Stimulated activated CD8-positive, alpha-beta memory T cell treated with anti-CD3 and anti-CD28 coated beads, Interleukin-12 subunit alpha, Interleukin-12 subunit beta, amount 100 ng/mL, for 1 hour (primary cell): ENCODE measurements around the gene RANBP3L.
"Not testable (repeated sequence)": the region's sequence is repeated elsewhere in the genome, so short reads cannot be mapped to it uniquely, and the experiment has no call there.

ENCODE experiments used
- DNase-seq: peaks from one replicate; pipeline ENCODE4 v3.0.0-alpha.2; 2020; ENCODE audit warnings: low read depth

Gene RANBP3L

GRCh38 chr5:36285837-36286615 lies 15.7 kb downstream of the RANBP3L start:
- DNase-seq: no peak

- not testable (repeated sequence) for DNase-seq
These were observed 17.9 kb downstream of the RANBP3L start for GRCh38 chr5:36283775-36284174.

- DNase-seq: no peak
These were observed 20.1 kb downstream of the RANBP3L start for GRCh38 chr5:36281626-36282025.

GRCh38 chr5:36279054-36279698 lies 22.5 kb downstream of the RANBP3L start:
- no peak for DNase-seq

GRCh38 chr5:36277521-36278176 lies 24.1 kb downstream of the RANBP3L start:
- no peak for DNase-seq

DNA sequence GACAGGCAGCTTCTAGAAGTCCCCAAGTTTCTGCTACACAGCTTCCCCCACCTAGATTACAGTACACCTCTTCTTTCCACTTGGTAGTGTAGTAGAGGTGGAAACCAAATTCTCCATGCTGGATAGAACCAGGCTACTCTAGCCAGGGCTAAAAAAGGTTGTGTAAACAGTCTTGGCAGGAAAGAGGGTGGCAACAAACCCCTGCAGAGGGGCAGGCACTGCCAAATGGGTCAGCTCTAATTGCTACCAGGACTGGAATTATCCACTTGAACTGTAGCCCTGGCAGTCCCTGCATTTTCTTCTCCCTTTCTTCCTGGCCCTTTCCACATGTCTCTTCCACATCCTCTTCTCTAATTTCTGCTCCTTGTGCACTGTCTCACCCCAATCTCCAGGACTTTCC lies 24.8 kb downstream of the RANBP3L start:
- DNase-seq: no peak

DNA sequence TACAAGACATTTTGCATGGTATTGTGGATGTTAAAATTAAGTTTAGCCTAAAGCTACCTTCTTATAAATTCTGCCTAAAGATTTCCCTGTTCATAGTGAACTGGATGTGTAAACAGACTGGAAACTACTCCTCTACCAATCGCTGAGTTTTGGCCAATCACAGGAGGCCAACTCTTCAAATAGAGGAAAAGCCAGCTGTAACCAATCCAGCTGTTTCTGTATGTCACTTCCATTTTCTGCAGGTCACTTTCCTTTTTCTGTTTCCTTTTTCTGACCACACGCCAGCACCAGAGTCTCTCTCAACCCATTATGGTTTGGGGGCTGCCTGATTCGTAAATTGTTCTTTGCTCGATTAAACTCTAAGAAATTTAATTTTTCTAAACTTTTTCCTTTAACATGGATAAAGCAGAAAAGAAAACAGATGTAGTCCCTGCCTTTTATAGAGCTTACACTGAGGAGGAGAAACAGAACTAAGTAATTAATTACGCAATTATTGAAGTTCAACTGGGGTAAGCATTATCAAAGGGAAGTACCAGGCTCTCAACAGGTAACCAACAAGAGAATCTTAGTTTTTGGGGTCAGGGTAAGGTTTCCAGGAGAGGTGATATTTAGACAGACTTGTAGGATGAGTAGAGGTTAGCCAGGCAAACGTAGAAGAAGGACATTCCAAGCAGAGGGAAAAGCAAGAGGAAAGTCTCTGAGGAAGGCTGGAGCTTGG lies 27.7 kb downstream of the RANBP3L start:
- DNase-seq: no peak

GRCh38 chr5:36272136-36272690 lies 29.5 kb downstream of the RANBP3L start:
- no peak for DNase-seq

DNA sequence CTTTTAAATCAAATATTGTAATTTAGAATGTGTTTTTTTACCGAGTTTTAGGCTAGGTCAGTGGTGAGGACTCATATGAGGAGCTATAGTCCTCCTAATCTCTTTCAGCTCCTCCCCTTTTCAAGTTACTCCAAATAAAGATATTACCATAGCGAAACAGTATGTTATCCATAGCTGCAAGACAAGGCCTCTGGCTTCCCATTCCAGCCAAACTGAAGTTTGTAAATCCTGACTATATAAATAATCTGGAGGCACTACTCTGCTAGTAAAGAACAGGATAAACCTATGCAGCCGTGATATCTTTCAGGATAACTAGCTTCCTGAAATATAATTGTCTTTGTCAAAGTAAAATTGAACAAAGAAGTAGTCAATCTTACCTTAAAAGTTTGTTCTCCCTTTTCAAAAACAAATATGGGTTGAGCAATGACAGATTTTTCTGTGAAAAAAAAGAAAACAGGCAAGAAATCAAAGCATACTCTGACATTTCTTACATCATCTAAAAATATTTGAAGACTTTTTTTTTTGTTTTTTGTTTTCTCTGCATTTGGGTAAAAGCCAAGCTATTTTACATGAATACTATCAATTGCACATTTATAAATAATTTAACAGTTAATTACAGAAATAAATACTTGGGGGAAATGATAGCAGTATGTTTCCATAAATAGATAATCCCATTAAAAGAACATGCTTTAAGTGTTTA lies 30.7 kb downstream of the RANBP3L start:
- no peak for DNase-seq

DNA sequence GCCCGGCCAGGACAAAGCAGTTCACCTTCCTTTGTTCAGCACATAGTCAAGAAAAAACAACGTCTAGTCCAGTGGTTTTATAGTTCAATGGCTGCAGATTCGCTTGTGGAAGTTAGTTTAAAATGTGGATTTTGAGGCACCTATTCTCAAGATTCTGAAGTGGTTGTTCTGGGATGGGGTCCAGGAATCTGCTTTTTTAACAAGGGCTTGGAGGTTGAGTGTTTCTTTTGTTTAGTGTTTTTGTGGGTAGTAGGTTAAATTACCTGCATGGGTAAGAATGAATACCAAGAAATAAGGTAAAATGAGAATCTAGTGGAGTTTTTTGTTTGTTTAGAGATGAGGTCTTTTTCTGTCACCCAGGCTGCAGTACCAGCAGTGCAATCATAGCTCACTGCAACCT lies 31.5 kb downstream of the RANBP3L start:
- no peak for DNase-seq

DNA sequence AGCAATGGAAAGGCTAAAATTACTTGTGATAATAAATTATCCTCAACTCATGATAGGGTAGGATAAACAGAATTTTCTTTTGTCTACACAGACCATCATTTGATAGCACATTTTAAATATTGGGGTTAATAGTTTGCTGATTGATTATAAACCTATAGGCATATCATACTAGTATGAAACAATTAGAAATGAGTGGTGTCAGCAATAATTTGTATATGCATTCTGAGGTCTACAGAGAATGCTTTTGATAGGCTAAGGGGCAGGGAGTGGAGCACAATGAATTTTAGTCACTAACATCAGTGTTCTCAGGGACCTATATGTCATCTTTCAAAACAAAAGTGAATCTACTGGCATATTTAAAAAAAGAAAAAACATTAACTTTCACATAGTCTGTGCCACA lies 32.2 kb downstream of the RANBP3L start:
- no peak for DNase-seq

DNA sequence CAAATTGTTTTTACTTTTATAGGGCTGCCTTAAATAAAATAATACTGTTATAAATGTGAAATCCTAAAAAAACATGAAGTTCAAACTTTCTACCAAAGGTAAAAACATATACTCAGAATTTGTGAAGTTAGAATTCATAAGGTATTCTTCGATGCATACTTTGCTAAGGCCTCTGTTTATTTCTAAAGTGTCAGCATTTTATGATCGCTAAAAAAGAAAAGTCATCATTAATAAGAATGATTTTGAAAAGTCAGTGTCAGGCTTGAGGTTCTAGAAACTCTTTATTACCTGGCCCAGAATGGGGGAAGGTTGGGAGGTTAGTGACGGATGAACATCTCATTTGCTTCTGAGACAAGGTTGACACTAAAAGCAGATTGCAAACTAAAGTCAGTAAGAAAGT lies 33.8 kb downstream of the RANBP3L start:
- no peak for DNase-seq

- DNase-seq: no peak
These were observed 37.4 kb downstream of the RANBP3L start for GRCh38 chr5:36264202-36264760.

DNA sequence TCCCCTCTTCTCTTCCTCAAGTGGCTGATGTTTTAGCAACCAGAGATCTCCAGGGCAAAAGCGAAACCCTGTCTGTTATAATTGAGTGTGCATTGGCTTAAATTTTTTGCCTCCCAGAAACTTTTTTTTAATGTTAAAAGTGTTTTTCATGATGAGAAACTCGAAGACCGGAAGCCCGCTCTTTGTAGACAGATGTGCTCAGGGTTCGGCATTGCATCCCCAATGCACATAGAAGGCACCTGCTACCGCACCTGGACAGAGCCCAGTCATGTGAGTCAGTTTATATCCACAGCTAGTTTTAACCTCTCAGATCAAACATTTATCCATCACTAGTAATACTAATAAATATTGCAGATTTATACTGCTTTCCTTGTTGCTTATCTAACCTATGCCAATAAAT lies 40.5 kb downstream of the RANBP3L start:
- no peak for DNase-seq

- no peak for DNase-seq
These were observed 48.1 kb downstream of the RANBP3L start for GRCh38 chr5:36253575-36253974.

- no peak for DNase-seq
These were observed 48.9 kb downstream of the RANBP3L start for GRCh38 chr5:36252722-36253365.

DNA sequence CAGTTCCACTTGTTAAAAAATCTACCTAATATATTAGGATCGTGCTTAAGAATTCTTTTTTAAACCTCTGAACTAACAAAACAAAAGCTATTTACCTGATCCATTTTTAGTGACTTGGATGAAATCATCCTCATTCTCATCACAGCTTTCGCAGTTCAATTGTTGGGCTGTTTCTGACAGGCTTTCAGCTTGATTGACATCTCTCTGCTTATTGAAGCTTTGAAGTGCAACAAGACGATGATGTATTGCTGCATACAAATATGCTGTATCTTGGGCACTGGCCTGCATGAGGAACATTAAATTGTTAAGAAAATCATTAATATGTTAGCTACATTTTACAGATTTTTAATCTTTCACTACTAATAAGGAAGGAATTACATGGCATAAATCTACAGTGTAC lies 50.5 kb downstream of the RANBP3L start:
- DNase-seq: no peak

DNA sequence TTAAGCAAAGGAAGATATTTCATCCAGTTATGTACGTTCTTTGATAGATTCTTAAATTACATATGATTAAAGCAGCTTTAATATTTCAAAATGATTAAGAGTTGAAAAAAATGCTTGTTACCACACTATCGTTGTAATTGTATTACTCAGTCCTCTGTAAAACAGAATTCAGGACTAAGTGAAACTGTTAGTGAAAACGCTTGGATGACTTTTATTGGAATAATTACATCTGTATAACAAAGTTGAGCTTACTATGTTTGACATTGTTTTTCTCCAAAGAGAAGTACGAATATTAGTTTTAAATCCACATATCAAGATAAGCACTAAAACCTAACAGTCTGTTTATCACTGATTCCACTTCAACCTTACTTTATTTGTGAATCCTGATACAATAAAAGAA lies 51.3 kb downstream of the RANBP3L start:
- DNase-seq: no peak

- DNase-seq: no peak
These were observed 55.5 kb downstream of the RANBP3L start for GRCh38 chr5:36246036-36246800.

GRCh38 chr5:36244076-36244475 lies 57.6 kb downstream of the RANBP3L start:
- DNase-seq: no peak
